ENCODE results near the gene SLC38A9. TPM values are rescaled to one million over a fixed set of nuclear protein-coding genes. Genes with fewer than 3 reads are reported as not detected.
A peak's percentile ranks its signal among the peaks of the same experiment; 100 is the strongest.

Gene SLC38A9
- total and polyA plus RNA-seq, 2 experiments from 2014 or later = 17.0 to 23.8 TPM

- Histone ChIP-seq H2AFZ (peak overlapping the region; percentile 66), H4K20me1 (ENCODE audit: insufficient read depth) (no peaks in the 10 kb centered on the region), H3F3A (ENCODE audit: insufficient read depth) (peaks cover 56% of the 10 kb centered on the region), H3K79me2 (ENCODE audit: insufficient read depth) (no peaks in the 10 kb centered on the region), H3K4me3 (0 out of 2 replicates have a peak overlapping the region, but pooled peaks have one; percentile 17), H3K9me2 (ENCODE audit: insufficient read depth) (no peaks in the 10 kb centered on the region), H3K9ac (peak overlapping the region; percentile 89), H3K9me3 (ENCODE audit: low read depth) (no peaks in the 10 kb centered on the region), H3K27ac (peak overlapping the region; percentile 99), H3K27me3 (replicated peaks; ENCODE audit: insufficient read depth) (no peaks in the 10 kb centered on the region), H3K36me3 (ENCODE audit: low read depth) (no peaks in the 10 kb centered on the region), H3K4me2 (ENCODE audit: unreplicated experiment) (peak overlapping the region; percentile 72), H3K4me1 (ENCODE audit: insufficient read depth) (peaks cover 60% of the 10 kb centered on the region)
- 2 to 6% methylated on average over 5 of the region's 5 CpGs for WGBS, 2 experiments (ENCODE audit: low coverage in 1 of 2, low lambda C conversion rate in 2 of 2, missing lambda C conversion rate in 2 of 2)
- TF ChIP-seq EZH2 (IDR thresholded peaks at IDR 0.05; ENCODE audit: insufficient read depth, poor library complexity, severe bottlenecking) (no peak), EZH2phosphoT487 (IDR thresholded peaks at IDR 0.05; ENCODE audit: insufficient read depth, low read depth) (no peak)
- in situ Hi-C loops (cut with MboI) = no loop called here
- peak; percentile 77 for DNase-seq
Measured at GRCh38 chr5:55603922-55604321, 108.2 kb downstream of the SLC38A9 start.

GRCh38 chr5:55601628-55602027 lies 110.5 kb downstream of the SLC38A9 start:
- Histone ChIP-seq H3K9ac (peak overlapping the region; percentile 89), H3K27me3 (replicated peaks; ENCODE audit: insufficient read depth) (no peaks in the 10 kb centered on the region), H3K9me3 (ENCODE audit: low read depth) (no peaks in the 10 kb centered on the region), H3K27ac (peak overlapping the region; percentile 99), H3K79me2 (ENCODE audit: insufficient read depth) (no peaks in the 10 kb centered on the region), H3K4me2 (ENCODE audit: unreplicated experiment) (peak overlapping the region; percentile 72), H3K9me2 (ENCODE audit: insufficient read depth) (no peaks in the 10 kb centered on the region), H3K4me3 (peak overlapping the region; percentile 60), H4K20me1 (ENCODE audit: insufficient read depth) (no peaks in the 10 kb centered on the region), H3F3A (ENCODE audit: insufficient read depth) (peaks cover 73% of the 10 kb centered on the region), H2AFZ (peak overlapping the region; percentile 66), H3K4me1 (ENCODE audit: insufficient read depth) (peaks cover 77% of the 10 kb centered on the region), H3K36me3 (ENCODE audit: low read depth) (no peaks in the 10 kb centered on the region)
- in situ Hi-C loops (cut with MboI) = no loop called here
- WGBS, 2 experiments (ENCODE audit: low coverage in 1 of 2, low lambda C conversion rate in 2 of 2, missing lambda C conversion rate in 2 of 2) = 9 to 13% methylated on average over 1 of the region's 1 CpG
- no peak for TF ChIP-seq EZH2phosphoT487 (IDR thresholded peaks at IDR 0.05; ENCODE audit: insufficient read depth, low read depth)
- TF ChIP-seq EZH2 (IDR thresholded peaks at IDR 0.05; ENCODE audit: insufficient read depth, poor library complexity, severe bottlenecking) = no peak
- DNase-seq = no peak

GRCh38 chr5:55601204-55601618 lies 110.9 kb downstream of the SLC38A9 start:
- Histone ChIP-seq H2AFZ (peak overlapping the region; percentile 66), H3K9me3 (ENCODE audit: low read depth) (no peaks in the 10 kb centered on the region), H3K27me3 (replicated peaks; ENCODE audit: insufficient read depth) (no peaks in the 10 kb centered on the region), H3K9ac (peak overlapping the region; percentile 89), H3K4me2 (ENCODE audit: unreplicated experiment) (peak overlapping the region; percentile 72), H3K79me2 (ENCODE audit: insufficient read depth) (no peaks in the 10 kb centered on the region), H3K9me2 (ENCODE audit: insufficient read depth) (no peaks in the 10 kb centered on the region), H3K36me3 (ENCODE audit: low read depth) (no peaks in the 10 kb centered on the region), H3K4me1 (ENCODE audit: insufficient read depth) (peaks cover 78% of the 10 kb centered on the region), H3K4me3 (peak overlapping the region; percentile 60), H4K20me1 (ENCODE audit: insufficient read depth) (no peaks in the 10 kb centered on the region), H3K27ac (peak overlapping the region; percentile 99), H3F3A (ENCODE audit: insufficient read depth) (peaks cover 75% of the 10 kb centered on the region)
- peak; percentile 89 for DNase-seq
- 0% methylated on average over 8 of the region's 8 CpGs for WGBS, 2 experiments (ENCODE audit: low coverage in 1 of 2, low lambda C conversion rate in 2 of 2, missing lambda C conversion rate in 2 of 2)
- TF ChIP-seq EZH2phosphoT487 (IDR thresholded peaks at IDR 0.05; ENCODE audit: insufficient read depth, low read depth) (no peak), EZH2 (IDR thresholded peaks at IDR 0.05; ENCODE audit: insufficient read depth, poor library complexity, severe bottlenecking) (no peak)
- in situ Hi-C loops (cut with MboI) = no loop called here

- peak overlapping the region; percentile 89 for H3K9ac ChIP-seq
- H3K4me3 ChIP-seq = peak overlapping the region; percentile 60
- peaks cover 75% of the 10 kb centered on the region for H3F3A ChIP-seq (ENCODE audit: insufficient read depth)
- H3K4me1 ChIP-seq (ENCODE audit: insufficient read depth) = peaks cover 78% of the 10 kb centered on the region
- H3K9me2 ChIP-seq (ENCODE audit: insufficient read depth) = no peaks in the 10 kb centered on the region
- DNase-seq = peak; percentile 86
- H3K36me3 ChIP-seq (ENCODE audit: low read depth) = no peaks in the 10 kb centered on the region
- peak overlapping the region; percentile 99 for H3K27ac ChIP-seq
- peak overlapping the region; percentile 66 for H2AFZ ChIP-seq
- H3K79me2 ChIP-seq (ENCODE audit: insufficient read depth) = no peaks in the 10 kb centered on the region
- H3K27me3 ChIP-seq (replicated peaks; ENCODE audit: insufficient read depth) = no peaks in the 10 kb centered on the region
- 3 to 4% methylated on average over 6 of the region's 6 CpGs for WGBS, 2 experiments (ENCODE audit: low coverage in 1 of 2, low lambda C conversion rate in 2 of 2, missing lambda C conversion rate in 2 of 2)
- TF ChIP-seq EZH2 (IDR thresholded peaks at IDR 0.05; ENCODE audit: insufficient read depth, poor library complexity, severe bottlenecking) (no peak), EZH2phosphoT487 (IDR thresholded peaks at IDR 0.05; ENCODE audit: insufficient read depth, low read depth) (no peak)
- H4K20me1 ChIP-seq (ENCODE audit: insufficient read depth) = no peaks in the 10 kb centered on the region
- H3K9me3 ChIP-seq (ENCODE audit: low read depth) = no peaks in the 10 kb centered on the region
- H3K4me2 ChIP-seq (ENCODE audit: unreplicated experiment) = peak overlapping the region; percentile 72
- in situ Hi-C loops (cut with MboI) = no loop called here
Measured at GRCh38 chr5:55600497-55601203, 111.5 kb downstream of the SLC38A9 start.

All from GM23248 (cell line).